CD14-positive monocyte (primary cell): ENCODE measurements around the gene DSP. TPM values are rescaled to one million over a fixed set of nuclear protein-coding genes. Genes with fewer than 3 reads are reported as not detected.

Experiments used
- DNase-seq, 3 donors: peaks; one replicate each; pipeline ENCODE4 v3.0.0-alpha.2; 2011 to 2022
- H2AFZ ChIP-seq: 2 replicates; pipeline ENCODE4 v1.6.0; 2012; ENCODE audit warnings: mild to moderate bottlenecking, low read depth, low read length, inconsistent platforms; ENCODE audit not compliant: insufficient read depth, poor library complexity, severe bottlenecking
- H3K27ac ChIP-seq, 2 donors: 1 replicate in 1 of 2; 2 replicates in 1 of 2; pipeline ENCODE4 v1.5.1; 2012 to 2013; ENCODE audit warnings: low read length in 2 of 2, control low read depth in 1 of 2, inconsistent platforms in 1 of 2, low read depth in 1 of 2, mild to moderate bottlenecking in 1 of 2
- H3K27me3 ChIP-seq, 2 donors: one replicate each; pipeline versions ENCODE4 v1.6.0 to v1.6.1; 2011 to 2013; ENCODE audit warnings: low read length in 2 of 2; ENCODE audit not compliant: control insufficient read depth in 2 of 2, insufficient read depth in 2 of 2
- H3K36me3 ChIP-seq, 2 donors: replicated peaks in 1 of 2; 1 replicate in 1 of 2; 2 replicates in 1 of 2; pipeline versions ENCODE4 v1.5.1 to v1.6.1; 2012 to 2013; ENCODE audit warnings: low read length in 2 of 2, control low read depth in 1 of 2, inconsistent platforms in 1 of 2, mild to moderate bottlenecking in 1 of 2; ENCODE audit not compliant: insufficient read depth in 2 of 2, control insufficient read depth in 1 of 2
- H3K4me1 ChIP-seq, 2 donors: 1 replicate in 1 of 2; 2 replicates in 1 of 2; pipeline versions ENCODE4 v1.5.1 to v1.6.1; 2012 to 2013; ENCODE audit warnings: low read length in 2 of 2, control low read depth in 1 of 2, inconsistent platforms in 1 of 2, mild to moderate bottlenecking in 1 of 2, moderate library complexity in 1 of 2; ENCODE audit not compliant: insufficient read depth in 2 of 2, control insufficient read depth in 1 of 2
- H3K4me2 ChIP-seq: replicated peaks from 2 replicates; pipeline ENCODE3; 2012; ENCODE audit warnings: low read length, moderate library complexity, mild to moderate bottlenecking; ENCODE audit not compliant: poor library complexity, severe bottlenecking; ENCODE audit errors: extremely low read depth
- H3K4me3 ChIP-seq, 3 experiments: fragments of 200-600 bp in 1 of 3; sonication (generic) in 1 of 3; replicated peaks in 1 of 3; 1 replicate in 2 of 3; 2 replicates in 1 of 3; pipeline ENCODE4 v1.5.1; 2011 to 2013; ENCODE audit warnings: low read length in 3 of 3, mild to moderate bottlenecking in 3 of 3, control low read depth in 2 of 3, low read depth in 2 of 3, inconsistent platforms in 1 of 3, moderate library complexity in 1 of 3
- H3K79me2 ChIP-seq: 2 replicates; pipeline ENCODE4 v1.6.0; 2012; ENCODE audit warnings: mild to moderate bottlenecking, control low read depth, inconsistent platforms, low read length, moderate library complexity; ENCODE audit not compliant: insufficient read depth
- H3K9ac ChIP-seq: 2 replicates; pipeline ENCODE4 v1.6.0; 2017; ENCODE audit warnings: low read length, mild to moderate bottlenecking; ENCODE audit not compliant: insufficient read depth, poor library complexity, severe bottlenecking
- H3K9me3 ChIP-seq, 2 donors: replicated peaks in 1 of 2; 1 replicate in 1 of 2; 2 replicates in 1 of 2; pipeline versions ENCODE4 v1.5.1 to v1.6.1; 2012 to 2013; ENCODE audit warnings: low read length in 2 of 2, control low read depth in 1 of 2; ENCODE audit not compliant: control insufficient read depth in 1 of 2, insufficient read depth in 1 of 2
- H4K20me1 ChIP-seq: 2 replicates; pipeline ENCODE4 v1.6.0; 2012; ENCODE audit warnings: mild to moderate bottlenecking, low read length, control low read depth, moderate library complexity; ENCODE audit not compliant: insufficient read depth
- H3K27ac Mint-ChIP-seq, 7 donors: one replicate each; pipeline ENCODE4 v1.8.0; 2020; ENCODE audit warnings: mild to moderate bottlenecking in 7 of 7, mixed read lengths in 7 of 7, moderate library complexity in 6 of 7, inconsistent platforms in 2 of 7
- H3K27me3 Mint-ChIP-seq, 3 donors: one replicate each; pipeline ENCODE4 v1.8.0; 2021 to 2022; ENCODE audit warnings: low read depth in 3 of 3, mild to moderate bottlenecking in 3 of 3, mixed read lengths in 3 of 3, moderate library complexity in 3 of 3, inconsistent platforms in 1 of 3
- H3K36me3 Mint-ChIP-seq, 2 donors: one replicate each; pipeline ENCODE4 v1.8.0; 2020; ENCODE audit warnings: mixed read lengths in 2 of 2, inconsistent platforms in 1 of 2, mild to moderate bottlenecking in 1 of 2
- H3K4me1 Mint-ChIP-seq: one replicate; pipeline ENCODE4 v1.8.0; 2020; ENCODE audit warnings: mild to moderate bottlenecking, mixed read lengths
- H3K4me3 Mint-ChIP-seq, 2 donors: one replicate each; pipeline ENCODE4 v1.8.0; 2020; ENCODE audit warnings: mild to moderate bottlenecking in 2 of 2, mixed read lengths in 2 of 2, moderate library complexity in 1 of 2
- H3K9me3 Mint-ChIP-seq, 7 donors: one replicate each; pipeline ENCODE4 v1.8.0; 2020 to 2022; ENCODE audit warnings: mixed read lengths in 7 of 7, mild to moderate bottlenecking in 6 of 7, moderate library complexity in 6 of 7, inconsistent platforms in 2 of 7
- CTCF ChIP-seq: fragments of 200-600 bp; IDR thresholded peaks from one replicate; pipeline ENCODE4 v1.8.0; 2022; ENCODE audit warnings: antibody characterized with exemption, mild to moderate bottlenecking
- WGBS: methylation state at CpG from one replicate; pipeline ENCODE4 v1.1.5; 2013; ENCODE audit warnings: missing lambda C conversion rate; ENCODE audit not compliant: insufficient coverage; 5-methylcytosine and 5-hydroxymethylcytosine counted together
- intact Hi-C, 2 donors: fragments of 100-400 bp; cut with micrococcal nuclease; formaldehyde crosslinking; loops; one replicate each; pipeline versions ENCODE4 v1.15.0 to v1.15.1; 2023
- polyA plus RNA-seq, 3 donors: library from polyadenylated mRNA; depleted of rRNA in 1 of 3; unstranded in 2 of 3; stranded (reverse) in 1 of 3; fragments of 300-500 nt in 2 of 3; fragments of >200 nt in 1 of 3; fragmentation: Illumina TruSeq in 2 of 3; gene quantifications; 1 replicate in 2 of 3; 2 replicates in 1 of 3; pipeline ENCODE4 v1.2.3, GENCODE V29; 2012 to 2021

Gene DSP
- polyA plus RNA-seq, 3 donors: not detected

GRCh38 chr6:7535498-7535897 is 6.0 kb upstream of the DSP start:
- H4K20me1 ChIP-seq: no peaks in the 10 kb centered on the region
- H3K27ac Mint-ChIP-seq: no peak overlapping the region

GRCh38 chr6:7537565-7538174 is 3.8 kb upstream of the DSP start:
- DNase-seq: no peak
- H3K9me3 Mint-ChIP-seq: peaks cover 0 to 18% (median 13%) of the 10 kb centered on the region in 7 donors
- TF ChIP-seq CTCF: no peak
- peaks cover 17 to 20% of the 10 kb centered on the region in 2 donors for H3K4me1 ChIP-seq
- peaks cover 3 to 28% of the 10 kb centered on the region in 2 donors for H3K9me3 ChIP-seq
- H3K9ac ChIP-seq: no peak overlapping the region
- H3K4me1 Mint-ChIP-seq: peaks cover 14% of the 10 kb centered on the region
- no peak overlapping the region for H3K4me3 ChIP-seq
- H3K36me3 ChIP-seq: no peaks in the 10 kb centered on the region
- no peak overlapping the region for H3K27ac ChIP-seq
- no peaks in the 10 kb centered on the region for H3K79me2 ChIP-seq
- H3K27me3 Mint-ChIP-seq: peaks cover 83 to 92% (median 83%) of the 10 kb centered on the region in 3 donors
- WGBS: 56% methylated on average over 1 of the region's 4 CpGs
- intact Hi-C loops: no loop called here
- no peak overlapping the region for H3K27ac Mint-ChIP-seq
- peaks cover 0 to 6% of the 10 kb centered on the region in 2 donors for H3K36me3 Mint-ChIP-seq
- H3K27me3 ChIP-seq: peaks cover 58 to 86% of the 10 kb centered on the region in 2 donors
- H4K20me1 ChIP-seq: no peaks in the 10 kb centered on the region
- no peak overlapping the region for H2AFZ ChIP-seq
- H3K4me3 Mint-ChIP-seq: peak overlapping the region in 1 of 2 donors; percentile 63
- H3K4me2 ChIP-seq: no peak overlapping the region

More at GRCh38 chr6:7535498-7535897, 6.0 kb upstream of the DSP start:
- intact Hi-C loops: no loop called here
- Mint-ChIP-seq H3K4me1 (peaks cover under 1% of the 10 kb centered on the region), H3K9me3 (peaks cover 0 to 6% (median 2%) of the 10 kb centered on the region in 7 donors), H3K4me3 (peak overlapping the region in 1 of 2 donors; percentile 33), H3K36me3 (peaks cover 0 to under 1% of the 10 kb centered on the region in 2 donors), H3K27me3 (peaks cover 65 to 77% (median 72%) of the 10 kb centered on the region in 3 donors)
- Histone ChIP-seq H3K27me3 (peaks cover 48 to 74% of the 10 kb centered on the region in 2 donors), H3K36me3 (no peaks in the 10 kb centered on the region), H2AFZ (no peak overlapping the region), H3K9me3 (peaks cover 1 to 10% of the 10 kb centered on the region in 2 donors), H3K79me2 (no peaks in the 10 kb centered on the region), H3K4me2 (no peak overlapping the region), H3K9ac (no peak overlapping the region), H3K4me1 (peaks cover 0 to under 1% of the 10 kb centered on the region in 2 donors), H3K4me3 (no peak overlapping the region), H3K27ac (no peak overlapping the region)
- no peak for TF ChIP-seq CTCF
- 86% methylated on average over 3 of the region's 5 CpGs for whole genome bisulfite sequencing
- DNase-seq: no peak
